H1 (cell line): ENCODE data around the gene JMJD7.

Experiments
- CTCF ChIP-seq, 3 experiments: IDR thresholded peaks; 1 replicate in 2 of 3; 2 replicates in 1 of 3; pipeline versions ENCODE4 v1.5.1 to v1.6.1; 2011; ENCODE audit warnings: low read length in 3 of 3, mild to moderate bottlenecking in 3 of 3, inconsistent platforms in 2 of 3, low read depth in 1 of 3, moderate library complexity in 1 of 3; ENCODE audit not compliant: insufficient read depth in 1 of 3; ENCODE audit errors: control extremely low read depth in 1 of 3
- E2F6 ChIP-seq: IDR thresholded peaks from 2 replicates; pipeline ENCODE4 v1.6.1; 2012; ENCODE audit warnings: inconsistent platforms
- EP300 ChIP-seq, 2 experiments: IDR thresholded peaks; 1 replicate in 1 of 2; 2 replicates in 1 of 2; pipeline ENCODE4 v1.6.1; 2011 to 2012; ENCODE audit warnings: low read depth in 2 of 2, low read length in 2 of 2, mild to moderate bottlenecking in 2 of 2, borderline replicate concordance in 1 of 2, inconsistent platforms in 1 of 2, moderate library complexity in 1 of 2
- EZH2 ChIP-seq: fragments of 200-600 bp; sonication (generic); IDR thresholded peaks from 2 replicates; pipeline ENCODE4 v1.7.1; 2012; ENCODE audit warnings: low read depth, mild to moderate bottlenecking, moderate library complexity, low read length, inconsistent platforms; ENCODE audit not compliant: severe bottlenecking
- GABPA ChIP-seq: IDR thresholded peaks from 2 replicates; pipeline ENCODE4 v1.6.1; 2011; ENCODE audit warnings: mild to moderate bottlenecking, low read length, moderate library complexity, borderline replicate concordance; ENCODE audit not compliant: insufficient read depth
- MAX ChIP-seq: IDR thresholded peaks from 2 replicates; pipeline ENCODE4 v1.6.1; 2012; ENCODE audit warnings: inconsistent platforms
- PHF8 ChIP-seq: fragments of 200-600 bp; sonication (generic); conservative IDR thresholded peaks from 2 replicates; pipeline ENCODE4 v1.7.1; 2012; ENCODE audit warnings: low read depth, mild to moderate bottlenecking, inconsistent platforms, low read length, moderate library complexity
- POLR2A ChIP-seq, 2 experiments: IDR thresholded peaks; 1 replicate in 1 of 2; 2 replicates in 1 of 2; pipeline ENCODE4 v1.6.1; 2011; ENCODE audit warnings: low read depth in 2 of 2, low read length in 2 of 2, mild to moderate bottlenecking in 2 of 2; ENCODE audit errors: control extremely low read depth in 1 of 2
- SIX5 ChIP-seq: IDR thresholded peaks from 2 replicates; pipeline ENCODE4 v1.6.1; 2011; ENCODE audit warnings: mild to moderate bottlenecking, low read depth, low read length
- SP1 ChIP-seq: IDR thresholded peaks from 2 replicates; pipeline ENCODE4 v1.6.1; 2011; ENCODE audit warnings: low read depth, low read length
- TCF12 ChIP-seq: IDR thresholded peaks from 2 replicates; pipeline ENCODE4 v1.6.1; 2011; ENCODE audit warnings: low read depth, mild to moderate bottlenecking, low read length
- TEAD4 ChIP-seq: IDR thresholded peaks from 2 replicates; pipeline ENCODE4 v1.6.1; 2012; ENCODE audit warnings: low read depth, low read length, inconsistent platforms, mixed read lengths

- TF ChIP-seq GABPA = no peak
- no peak for TF ChIP-seq PHF8
- no peak for TF ChIP-seq SP1
- no peak for TF ChIP-seq CTCF (IDR thresholded peaks at IDR 0.05; ENCODE audit: control extremely low read depth in 1 of 3, insufficient read depth in 1 of 3, low read depth in 1 of 3, low read length in 3 of 3)
- TF ChIP-seq EP300 (IDR thresholded peaks at IDR 0.05; ENCODE audit: borderline replicate concordance in 1 of 2, low read depth in 2 of 2, low read length in 2 of 2) = no peak
- no peak for TF ChIP-seq MAX
- no peak for TF ChIP-seq EZH2
- TF ChIP-seq TCF12 = no peak
- no peak for TF ChIP-seq SIX5
- no peak for TF ChIP-seq POLR2A (IDR thresholded peaks at IDR 0.05; ENCODE audit: control extremely low read depth in 1 of 2, low read depth in 2 of 2, low read length in 2 of 2)
- no peak for TF ChIP-seq E2F6
- no peak for TF ChIP-seq TEAD4
Observed at GRCh38 chr15:41843571-41843970, 15.7 kb downstream of the JMJD7 start.
